Liver (tissue), 3 donors: Measurements from ENCODE around the gene OMA1.
A peak's percentile ranks its signal among the peaks of the same experiment; 100 is the strongest.

Experiments
- ATF3 ChIP-seq: IDR thresholded peaks from 2 replicates; pipeline ENCODE4 v1.6.1; 2016; ENCODE audit warnings: antibody characterized with exemption
- CTCF ChIP-seq: fragments of 150-350 bp; IDR thresholded peaks from 2 replicates; pipeline ENCODE4 v1.5.1; 2017; ENCODE audit warnings: improper control_type of control experiment, low read depth, low read length; ENCODE audit not compliant: missing input control
- EGR1 ChIP-seq, 2 donors: IDR thresholded peaks; 2 replicates each; pipeline ENCODE4 v1.6.1; 2016 to 2018; ENCODE audit warnings: antibody characterized with exemption in 2 of 2, low read depth in 2 of 2
- FOXA1 ChIP-seq: IDR thresholded peaks from 2 replicates; pipeline ENCODE4 v1.6.1; 2016; ENCODE audit warnings: antibody characterized with exemption
- GABPA ChIP-seq, 2 donors: IDR thresholded peaks in 1 of 2; conservative IDR thresholded peaks in 1 of 2; 2 replicates each; pipeline ENCODE4 v1.6.1; 2016; ENCODE audit warnings: antibody characterized with exemption in 2 of 2, mild to moderate bottlenecking in 1 of 2, moderate library complexity in 1 of 2
- HNF4A ChIP-seq, 2 donors: conservative IDR thresholded peaks; 2 replicates each; pipeline ENCODE4 v1.6.1; 2016; ENCODE audit warnings: antibody characterized with exemption in 2 of 2, mild to moderate bottlenecking in 2 of 2
- JUND ChIP-seq, 2 donors: IDR thresholded peaks; 2 replicates each; pipeline ENCODE4 v1.6.1; 2016; ENCODE audit warnings: antibody characterized with exemption in 2 of 2
- MAX ChIP-seq: IDR thresholded peaks from 2 replicates; pipeline ENCODE4 v1.6.1; 2016; ENCODE audit warnings: antibody characterized with exemption
- REST ChIP-seq: IDR thresholded peaks from 2 replicates; pipeline ENCODE4 v1.6.1; 2016; ENCODE audit warnings: antibody characterized with exemption, mild to moderate bottlenecking
- RXRA ChIP-seq, 2 donors: IDR thresholded peaks; 2 replicates each; pipeline ENCODE4 v1.6.1; 2017 to 2018; ENCODE audit warnings: antibody characterized with exemption in 2 of 2, mild to moderate bottlenecking in 1 of 2
- SP1 ChIP-seq: IDR thresholded peaks from 2 replicates; pipeline ENCODE4 v1.6.1; 2018; ENCODE audit warnings: antibody characterized with exemption, mild to moderate bottlenecking
- TAF1 ChIP-seq: conservative IDR thresholded peaks from 2 replicates; pipeline ENCODE4 v1.6.1; 2016; ENCODE audit warnings: antibody characterized with exemption, mild to moderate bottlenecking
- YY1 ChIP-seq: IDR thresholded peaks from 2 replicates; pipeline ENCODE4 v1.6.1; 2016; ENCODE audit warnings: antibody characterized with exemption, mild to moderate bottlenecking
- ZBTB33 ChIP-seq: IDR thresholded peaks from 2 replicates; pipeline ENCODE4 v1.6.1; 2016; ENCODE audit warnings: antibody characterized with exemption
- donor health status: healthy.
- donor health status: healthy.

- TF ChIP-seq CTCF (no peak), EGR1 (IDR thresholded peaks at IDR 0.05; ENCODE audit: low read depth in 2 of 2) (no peak), SP1 (peak; percentile 99), GABPA (IDR thresholded peaks at IDR 0.05 in 1 of 2, conservative IDR thresholded peaks at IDR 0.05 in 1 of 2) (no peak), RXRA (IDR thresholded peaks at IDR 0.05) (peak; percentile 67 to 75), REST (peak; percentile 86), HNF4A (conservative IDR thresholded peaks at IDR 0.05) (peak; percentile 96 to 97), ZBTB33 (no peak), TAF1 (no peak), FOXA1 (peak; percentile 77), YY1 (peak; percentile 41), ATF3 (no peak), JUND (IDR thresholded peaks at IDR 0.05) (peak; percentile 43 to 66), MAX (peak; percentile 70)
Measured at GRCh38 chr1:58446368-58446767, 100.2 kb downstream of the OMA1 start.
